AG09319 (cell line): ENCODE results near the gene SLC40A1.

Experiments used
- DNase-seq: peaks from one replicate; pipeline ENCODE4 v3.0.0-alpha.2; 2010; ENCODE audit warnings: low read depth; ENCODE audit errors: extremely low read depth
- TF ChIP-seq, protein P1 (sequence below): IDR thresholded peaks from 2 replicates; pipeline ENCODE4 v1.5.1; 2011; ENCODE audit warnings: low read depth, mild to moderate bottlenecking, inconsistent platforms, low read length, moderate library complexity

SLC40A1 gene

DNA sequence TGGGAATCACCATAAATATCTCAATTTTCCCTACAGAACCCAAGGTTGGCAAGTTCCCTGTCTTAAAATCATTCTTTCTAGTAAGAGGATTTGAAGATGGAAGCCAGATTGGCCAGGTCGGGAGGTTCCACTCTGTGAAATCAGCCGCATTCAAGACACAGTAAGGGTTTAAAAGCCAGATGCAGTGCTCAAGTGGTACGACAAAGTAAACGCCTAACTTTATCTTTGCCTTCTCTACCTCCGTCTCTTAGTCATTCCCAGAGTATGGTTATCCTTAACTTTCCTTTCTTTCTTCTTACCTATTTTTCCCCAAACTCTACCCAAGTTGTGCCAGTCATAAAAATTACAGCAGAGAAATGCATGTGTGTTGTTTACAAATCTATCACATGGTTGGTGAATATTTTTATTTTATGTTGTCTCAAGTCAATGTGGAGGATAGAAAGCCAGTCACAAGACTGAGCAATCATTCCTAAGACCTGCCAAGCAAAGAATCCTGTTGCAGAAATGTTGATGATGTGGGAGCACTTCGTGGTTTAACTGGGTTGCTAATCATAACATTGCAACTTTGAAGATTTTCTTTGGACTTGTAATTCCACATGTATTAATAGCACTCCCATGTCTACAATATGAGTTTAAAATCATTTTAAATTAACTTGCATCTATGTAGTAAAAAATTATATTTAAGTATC lies 62.6 kb downstream of the SLC40A1 start:
- no peak for DNase-seq
- TF ChIP-seq, protein P1, sequence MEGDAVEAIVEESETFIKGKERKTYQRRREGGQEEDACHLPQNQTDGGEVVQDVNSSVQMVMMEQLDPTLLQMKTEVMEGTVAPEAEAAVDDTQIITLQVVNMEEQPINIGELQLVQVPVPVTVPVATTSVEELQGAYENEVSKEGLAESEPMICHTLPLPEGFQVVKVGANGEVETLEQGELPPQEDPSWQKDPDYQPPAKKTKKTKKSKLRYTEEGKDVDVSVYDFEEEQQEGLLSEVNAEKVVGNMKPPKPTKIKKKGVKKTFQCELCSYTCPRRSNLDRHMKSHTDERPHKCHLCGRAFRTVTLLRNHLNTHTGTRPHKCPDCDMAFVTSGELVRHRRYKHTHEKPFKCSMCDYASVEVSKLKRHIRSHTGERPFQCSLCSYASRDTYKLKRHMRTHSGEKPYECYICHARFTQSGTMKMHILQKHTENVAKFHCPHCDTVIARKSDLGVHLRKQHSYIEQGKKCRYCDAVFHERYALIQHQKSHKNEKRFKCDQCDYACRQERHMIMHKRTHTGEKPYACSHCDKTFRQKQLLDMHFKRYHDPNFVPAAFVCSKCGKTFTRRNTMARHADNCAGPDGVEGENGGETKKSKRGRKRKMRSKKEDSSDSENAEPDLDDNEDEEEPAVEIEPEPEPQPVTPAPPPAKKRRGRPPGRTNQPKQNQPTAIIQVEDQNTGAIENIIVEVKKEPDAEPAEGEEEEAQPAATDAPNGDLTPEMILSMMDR = no peak

DNA sequence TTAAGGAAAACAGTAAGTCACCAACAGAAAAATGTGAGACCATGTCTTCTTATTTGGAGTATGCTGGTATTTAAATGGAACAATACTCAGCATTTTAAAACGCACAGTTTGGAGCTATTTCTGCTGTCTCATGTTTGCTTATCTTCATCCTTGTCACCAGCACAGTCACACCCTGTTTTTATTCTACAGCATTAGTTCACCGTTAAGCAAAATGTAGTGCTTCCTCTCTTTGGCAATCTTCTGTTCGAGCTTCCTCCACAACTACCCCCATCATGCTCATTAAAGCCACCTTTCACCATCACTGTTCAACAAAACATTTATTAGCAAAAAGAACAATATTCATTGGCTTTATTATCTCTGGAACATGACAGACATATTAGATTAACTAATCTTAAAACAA lies 64.0 kb downstream of the SLC40A1 start:
- TF ChIP-seq, protein P1 = no peak
- no peak for DNase-seq

DNA sequence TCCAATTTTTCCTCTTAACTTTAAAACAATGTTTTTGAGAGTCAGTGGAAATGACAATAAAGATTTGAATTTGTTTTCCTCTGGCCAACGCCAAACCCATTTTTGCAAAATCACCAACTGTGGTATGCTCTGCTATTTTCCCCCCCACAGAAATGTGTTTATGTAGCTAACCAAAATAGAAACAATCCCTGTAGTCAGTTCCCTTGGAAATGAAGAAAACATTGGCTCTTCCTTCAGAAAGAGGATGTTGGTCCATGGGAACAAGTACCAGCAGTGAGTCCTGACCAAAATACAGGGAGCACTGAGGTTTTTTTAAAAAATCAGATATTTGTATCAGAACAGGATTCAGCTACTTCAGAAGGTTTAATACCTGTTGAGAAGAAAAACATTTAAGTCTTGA lies 65.3 kb downstream of the SLC40A1 start:
- no peak for DNase-seq
- TF ChIP-seq, protein P1 = no peak

DNA sequence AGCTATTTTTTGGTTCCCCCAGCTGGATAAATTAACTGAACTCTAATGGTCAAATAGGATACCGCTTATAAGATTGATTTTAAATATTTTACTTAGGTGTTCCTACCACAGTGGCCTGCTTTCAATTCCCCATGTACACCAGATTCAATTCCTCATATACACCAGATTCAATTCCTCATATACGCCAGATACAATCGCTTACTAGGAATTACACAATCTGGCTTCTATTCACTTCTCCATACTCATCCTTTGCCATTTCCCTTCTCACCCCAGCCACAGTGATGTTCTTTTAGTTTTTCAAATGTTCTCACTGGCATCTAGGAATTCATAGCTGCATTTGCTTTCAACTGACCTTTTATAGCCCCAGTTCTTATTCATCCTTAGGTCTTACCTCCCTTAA lies 66.5 kb downstream of the SLC40A1 start:
- no peak for DNase-seq
- TF ChIP-seq, protein P1 = no peak

DNA sequence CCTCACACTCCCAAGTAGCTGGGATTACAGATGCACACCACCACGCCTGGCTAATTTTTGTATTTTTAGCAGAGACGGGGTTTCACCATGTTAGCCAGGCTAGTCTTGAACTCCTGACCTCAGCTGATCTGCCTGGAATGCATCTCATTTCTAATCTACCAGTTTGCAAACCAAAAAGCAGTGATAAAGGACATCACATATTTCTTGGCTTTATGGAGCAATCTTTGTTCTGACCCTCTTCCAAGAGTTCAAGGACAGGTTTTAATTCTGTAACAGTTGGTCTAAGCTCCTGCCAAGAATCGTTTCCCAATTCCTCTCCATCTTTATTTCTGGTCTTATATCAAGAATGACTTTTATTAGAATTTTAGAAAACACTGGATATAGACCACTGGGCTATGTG lies 67.7 kb downstream of the SLC40A1 start:
- TF ChIP-seq, protein P1 = no peak
- DNase-seq = no peak

DNA sequence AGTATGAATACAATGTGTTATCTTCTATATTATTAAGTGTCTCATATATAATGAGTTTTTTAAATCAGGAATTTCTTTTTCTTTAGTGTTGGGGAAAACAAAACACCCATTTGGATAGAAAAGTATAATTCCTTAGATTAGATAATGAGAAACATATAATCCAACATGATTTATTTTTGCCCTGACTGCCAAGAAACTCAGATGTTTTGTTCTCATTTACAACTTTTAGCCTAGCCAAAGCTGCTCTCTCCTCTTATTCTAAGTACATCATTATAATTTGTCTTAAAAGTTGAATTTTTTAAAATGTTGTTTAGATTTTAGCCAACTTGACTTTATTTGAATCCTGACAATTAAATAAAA lies 68.6 kb downstream of the SLC40A1 start:
- TF ChIP-seq, protein P1 = no peak
- no peak for DNase-seq

DNA sequence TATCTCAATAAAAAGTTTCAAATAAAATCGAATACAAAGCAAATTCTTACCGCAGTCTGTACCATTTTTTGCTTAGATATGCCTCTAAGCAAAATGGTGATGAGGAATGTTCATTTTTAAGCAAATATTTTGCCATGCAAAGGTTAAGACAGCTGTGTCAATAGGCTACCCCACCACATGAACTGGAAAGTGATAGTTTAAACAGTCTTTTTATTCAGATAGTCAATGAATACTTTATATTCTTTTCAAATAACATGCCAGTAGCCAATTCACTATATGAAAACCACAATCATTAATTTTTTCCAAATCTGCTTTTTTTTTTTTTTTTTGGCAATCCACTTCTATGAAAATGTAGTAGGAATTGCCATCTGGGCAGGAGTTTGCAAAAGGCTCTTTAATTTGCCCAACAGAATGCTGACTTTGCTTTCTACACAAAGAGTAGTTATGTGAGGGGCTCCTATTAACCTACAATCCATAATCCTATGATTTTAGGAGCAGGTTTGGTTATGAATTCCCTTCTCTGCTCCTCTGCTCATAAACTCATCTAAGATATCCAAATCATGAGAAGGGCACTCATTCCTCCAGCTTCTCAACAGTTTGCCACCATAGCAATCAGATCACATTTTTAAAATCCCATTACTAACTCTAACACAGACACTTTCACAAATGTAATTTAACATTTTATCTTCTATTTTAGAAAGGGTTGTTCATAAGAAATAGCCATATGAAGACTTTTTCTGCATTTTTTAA lies 69.2 kb downstream of the SLC40A1 start:
- DNase-seq = no peak
- TF ChIP-seq, protein P1 = no peak
